Dermis blood vessel endothelial cell (primary cell): ENCODE measurements around the gene KATNBL1. TPM values are rescaled to one million over a fixed set of nuclear protein-coding genes. Genes with fewer than 3 reads are reported as not detected.
"Not testable (repeated sequence)": the region's sequence is repeated elsewhere in the genome, so short reads cannot be mapped to it uniquely, and the experiment has no call there.

Experiments
- DNase-seq: peaks from one replicate; pipeline ENCODE4 v3.0.0; 2010
- total RNA-seq: library from RNA; depleted of rRNA; stranded (reverse); fragments of >200 nt; gene quantifications from 2 replicates; pipeline ENCODE4 v1.2.3, GENCODE V29; 2014

Gene KATNBL1
- total RNA-seq, 1 donor from 2014 or later = 54.8 TPM

DNA sequence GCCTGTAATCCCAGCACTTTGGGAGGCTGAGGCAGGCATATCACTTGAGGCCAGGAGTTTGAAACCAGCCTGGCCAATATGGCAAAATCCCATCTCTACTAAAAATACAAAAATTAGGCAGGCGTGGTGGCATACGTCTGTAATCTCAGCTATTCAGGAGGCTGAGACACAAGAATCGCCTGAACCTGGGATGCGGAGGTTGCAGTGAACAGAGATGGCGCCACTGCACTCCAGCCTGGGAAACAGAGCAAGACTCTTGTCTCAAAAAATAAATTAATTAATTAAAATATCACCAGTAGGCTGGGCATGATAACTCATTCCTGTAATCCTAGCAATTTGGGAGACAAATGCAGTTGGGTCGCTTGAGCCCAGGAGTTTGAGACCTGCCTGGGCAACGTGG, 16.6 kb downstream of the KATNBL1 start:
- DNase-seq = not testable (repeated sequence)

DNA sequence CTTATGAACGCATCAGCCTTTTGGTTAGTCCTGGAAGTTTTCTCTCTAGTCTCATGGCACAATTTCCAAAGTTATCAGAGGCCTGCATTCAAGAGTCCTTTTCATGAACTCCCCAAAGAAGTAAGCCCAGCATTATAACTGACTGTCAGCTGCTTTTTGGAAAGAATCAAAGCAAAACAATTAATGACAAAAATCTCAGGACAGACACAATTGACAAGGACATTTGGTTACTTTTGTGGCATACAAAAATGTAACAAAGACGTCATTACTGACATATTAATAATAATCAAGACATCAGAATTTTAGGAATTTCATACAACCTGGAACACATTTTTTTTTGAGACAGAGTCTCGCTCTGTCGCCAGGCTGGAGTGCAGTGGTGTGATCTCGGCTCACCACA, 21.2 kb downstream of the KATNBL1 start:
- DNase-seq = no peak

DNA sequence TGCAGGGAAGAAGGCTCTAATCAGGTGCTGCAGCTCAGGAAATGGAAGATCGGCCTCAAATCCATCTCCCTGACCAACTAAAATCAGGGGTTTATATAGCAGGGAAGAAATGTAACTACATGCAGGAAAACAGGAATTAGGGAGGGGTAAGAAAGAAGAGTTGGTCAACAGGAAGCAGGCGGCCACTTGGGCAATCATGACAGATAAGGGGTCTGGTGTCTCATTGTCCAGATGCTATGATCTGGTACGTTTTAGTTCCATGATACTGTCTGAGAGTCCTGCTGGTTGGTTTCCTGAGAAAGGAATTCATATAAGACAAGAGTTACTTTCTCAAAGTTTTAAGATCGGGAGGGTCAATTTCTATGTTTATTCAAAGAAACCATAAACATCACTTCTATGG, 24.2 kb downstream of the KATNBL1 start:
- DNase-seq = no peak

DNA sequence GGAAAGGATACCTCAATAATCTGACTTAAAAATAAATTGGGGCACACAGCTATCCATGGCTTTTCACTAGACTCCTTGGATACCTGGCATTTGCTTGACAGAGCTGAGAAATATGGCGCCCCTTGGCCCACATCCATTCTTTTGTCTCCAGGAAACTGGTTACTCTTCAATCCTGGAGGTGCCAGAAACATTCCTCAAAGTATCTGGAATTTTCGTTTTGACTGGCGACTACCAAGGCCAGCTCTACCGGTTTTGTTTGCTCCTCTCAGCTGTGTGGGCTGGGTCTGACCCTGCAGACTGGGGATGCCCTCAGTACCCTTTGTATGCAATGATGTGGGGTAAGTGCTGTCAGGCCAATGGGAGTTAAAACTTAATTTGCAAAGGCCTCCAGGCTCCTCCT, 27.0 kb downstream of the KATNBL1 start:
- peak; percentile 41 for DNase-seq

- no peak for DNase-seq
These were observed 30.7 kb downstream of the KATNBL1 start for GRCh38 chr15:34179234-34179633.

GRCh38 chr15:34165987-34166573, 43.8 kb downstream of the KATNBL1 start:
- DNase-seq = not testable (repeated sequence)

DNA sequence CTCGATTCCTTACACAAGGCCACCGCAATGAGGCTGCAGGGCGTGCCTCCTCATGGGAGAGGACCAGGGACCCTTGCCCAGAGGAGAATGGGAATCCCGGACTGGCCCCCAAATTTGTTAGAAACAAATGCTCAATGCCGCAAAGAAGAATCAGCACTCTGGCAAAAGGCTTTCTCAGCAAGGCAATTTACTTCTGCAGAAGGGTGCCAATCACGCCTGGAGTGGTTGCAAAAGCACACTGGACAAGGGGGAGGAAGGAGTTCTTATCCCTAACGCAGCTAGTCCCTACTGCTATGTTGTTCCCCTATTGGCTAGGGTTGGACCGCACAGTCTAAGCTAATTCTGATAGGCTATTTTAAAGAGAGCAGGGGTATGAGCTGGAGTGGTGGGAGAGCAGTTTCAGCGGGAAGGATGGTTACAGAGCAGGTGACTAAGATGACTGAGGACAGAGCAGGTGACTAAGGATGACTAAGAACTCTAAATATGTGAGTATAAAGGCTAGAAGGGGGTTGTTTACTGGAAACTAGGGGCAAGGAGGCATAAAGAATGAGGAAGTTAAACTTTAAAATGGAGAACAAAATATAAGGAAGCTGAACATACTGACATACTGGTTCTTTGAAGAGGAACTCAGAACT, 48.5 kb downstream of the KATNBL1 start:
- DNase-seq = no peak

DNA sequence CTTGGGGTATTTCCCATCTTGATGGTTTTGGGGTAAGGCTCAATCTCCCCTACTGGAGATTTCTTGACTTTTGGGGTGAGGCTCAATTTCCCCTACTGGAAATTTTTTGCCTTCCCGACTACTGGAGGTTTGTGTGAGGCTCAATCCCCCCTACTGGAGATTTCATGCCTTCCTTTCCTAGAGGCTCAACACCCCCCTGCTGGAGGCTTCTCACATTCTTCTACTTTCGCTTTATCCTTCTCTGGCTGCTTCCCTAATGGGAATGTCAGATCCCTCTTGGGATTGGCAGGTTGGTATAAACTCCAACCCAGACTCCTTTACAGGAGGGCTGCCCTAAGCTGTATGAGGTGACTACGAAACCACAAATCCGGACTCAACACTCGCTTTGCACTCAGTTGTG, 49.2 kb downstream of the KATNBL1 start:
- DNase-seq = no peak

- DNase-seq = no peak
These were observed 51.5 kb downstream of the KATNBL1 start for GRCh38 chr15:34158355-34158754.

GRCh38 chr15:34155859-34156258, 54.0 kb downstream of the KATNBL1 start:
- DNase-seq = no peak

DNA sequence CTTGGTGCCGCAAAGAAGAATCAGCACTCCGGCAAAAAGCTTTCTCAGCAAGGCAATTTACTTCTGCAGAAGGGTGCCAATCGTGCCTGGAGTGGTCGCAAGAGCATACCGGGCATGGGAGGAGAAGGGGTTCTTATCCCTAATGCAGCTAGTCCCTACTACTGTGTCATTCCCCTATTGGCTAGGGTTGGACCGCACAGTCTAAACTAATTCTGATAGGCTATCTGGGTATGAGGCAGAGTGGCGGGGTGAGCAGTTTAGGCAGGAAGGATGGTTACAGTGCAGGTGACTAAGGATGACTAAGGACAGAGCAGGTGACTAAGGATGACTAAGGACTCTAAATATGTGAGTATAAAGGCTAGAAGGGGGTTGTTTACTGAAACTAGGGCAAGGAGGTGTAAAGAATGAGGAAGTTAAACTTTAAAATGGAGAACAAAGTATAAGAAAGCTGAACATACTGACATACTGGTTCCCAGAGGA, 55.1 kb downstream of the KATNBL1 start:
- no peak for DNase-seq

- DNase-seq = peak; percentile 75
These were observed 62.3 kb downstream of the KATNBL1 start for GRCh38 chr15:34147371-34148140.

GRCh38 chr15:34133511-34133910, 76.4 kb downstream of the KATNBL1 start:
- no peak for DNase-seq

- DNase-seq = no peak
These were observed 77.0 kb downstream of the KATNBL1 start for GRCh38 chr15:34132881-34133280.

DNA sequence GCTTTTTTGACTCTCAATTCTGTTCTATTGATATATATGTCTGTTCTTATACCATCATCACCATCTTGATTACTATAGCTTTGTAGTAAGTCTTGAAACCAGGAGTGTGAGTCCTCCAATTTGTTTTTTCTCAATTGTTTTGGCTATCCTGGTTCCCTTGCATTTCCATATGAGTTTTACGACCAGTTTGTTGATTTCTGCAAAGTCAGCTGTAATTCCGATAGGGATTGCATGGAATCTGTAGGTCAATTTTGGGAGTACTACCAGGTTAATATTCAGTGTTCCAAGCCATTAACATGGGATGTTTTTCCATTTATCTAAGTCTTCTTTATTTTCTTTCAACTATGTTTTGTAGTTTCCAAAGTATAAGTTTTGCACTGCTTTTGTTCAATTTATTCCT, 81.0 kb downstream of the KATNBL1 start:
- DNase-seq = no peak

DNA sequence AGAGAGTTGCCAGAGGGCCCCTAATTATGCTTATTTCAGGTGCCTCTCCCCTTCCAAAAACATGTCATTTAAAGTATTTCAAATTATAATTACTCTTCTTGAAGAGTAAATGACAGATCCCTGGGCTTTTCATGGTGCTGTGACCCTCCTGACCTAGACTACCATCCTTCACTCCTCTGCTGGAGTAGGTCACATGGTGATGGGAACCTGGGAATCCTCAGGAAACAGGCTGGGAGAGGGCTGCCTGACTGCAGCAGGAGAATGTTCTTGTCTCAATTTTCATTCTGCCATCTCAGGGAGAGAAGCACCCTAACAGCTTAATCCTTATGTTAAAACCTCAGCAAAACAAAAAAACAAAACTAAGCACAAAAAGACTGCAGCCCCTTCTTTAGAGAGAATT, 83.4 kb downstream of the KATNBL1 start:
- no peak for DNase-seq

DNA sequence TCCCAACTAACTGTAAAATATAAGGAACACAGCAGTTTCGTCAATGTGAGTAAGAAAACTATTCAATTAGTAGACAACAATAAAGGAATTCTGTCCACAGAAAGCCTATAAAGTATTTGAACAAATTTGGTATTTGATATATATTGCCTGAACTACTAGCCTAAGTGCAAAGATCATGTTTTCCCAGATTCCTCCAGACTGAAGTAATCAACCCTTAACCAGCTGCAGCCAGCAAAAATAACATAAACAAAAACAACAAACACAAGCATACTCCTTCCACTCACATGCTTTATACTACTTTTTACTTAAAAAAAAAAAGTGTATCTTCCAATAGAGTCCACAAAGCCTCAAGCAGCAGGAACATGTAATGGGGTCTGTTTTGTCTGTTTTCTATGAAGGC, 84.0 kb downstream of the KATNBL1 start:
- no peak for DNase-seq

- no peak for DNase-seq
These were observed 85.2 kb downstream of the KATNBL1 start for GRCh38 chr15:34124651-34125050.

- peak; percentile 76 for DNase-seq
These were observed 87.1 kb downstream of the KATNBL1 start for GRCh38 chr15:34122771-34123183.

- not testable (repeated sequence) for DNase-seq
These were observed 88.1 kb downstream of the KATNBL1 start for GRCh38 chr15:34121786-34122185.

DNA sequence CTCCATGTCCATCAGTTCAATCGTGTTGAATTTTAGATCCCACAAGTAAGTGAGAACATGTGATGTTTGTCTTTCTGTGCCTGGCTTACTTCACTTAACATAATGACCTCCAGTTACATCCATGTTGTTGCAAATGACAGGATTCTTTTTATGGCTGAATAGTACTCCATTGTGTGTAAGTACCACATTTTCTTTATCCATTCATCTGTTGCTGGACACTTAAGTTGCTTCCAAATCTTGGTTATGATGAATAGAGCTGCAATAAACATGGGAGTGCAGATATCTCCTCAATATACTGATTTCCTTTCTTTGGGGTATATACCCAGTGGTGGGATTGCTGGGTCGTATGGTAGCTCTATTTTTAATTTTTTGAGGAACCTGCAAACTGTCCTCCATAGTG, 89.5 kb downstream of the KATNBL1 start:
- DNase-seq = not testable (repeated sequence)

DNA sequence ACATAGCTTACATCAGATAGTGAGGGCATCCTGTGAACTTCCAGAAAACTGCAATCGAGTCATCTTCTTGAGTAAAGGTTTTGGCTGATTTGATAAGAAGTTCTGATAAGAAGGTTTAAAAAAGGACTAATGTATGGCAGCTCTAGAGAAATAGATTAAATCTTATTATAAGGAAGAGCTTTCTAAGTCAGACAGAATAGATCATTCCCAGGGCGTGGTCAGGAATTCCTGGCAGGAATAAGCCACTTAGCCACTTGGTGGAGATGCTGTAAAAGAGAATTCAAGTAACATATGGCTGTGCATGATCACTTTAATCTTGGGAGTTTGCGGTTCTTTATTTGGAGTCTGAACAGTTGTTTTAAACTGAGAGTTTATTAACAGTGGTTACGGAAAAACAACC, 90.6 kb downstream of the KATNBL1 start:
- DNase-seq = no peak

DNA sequence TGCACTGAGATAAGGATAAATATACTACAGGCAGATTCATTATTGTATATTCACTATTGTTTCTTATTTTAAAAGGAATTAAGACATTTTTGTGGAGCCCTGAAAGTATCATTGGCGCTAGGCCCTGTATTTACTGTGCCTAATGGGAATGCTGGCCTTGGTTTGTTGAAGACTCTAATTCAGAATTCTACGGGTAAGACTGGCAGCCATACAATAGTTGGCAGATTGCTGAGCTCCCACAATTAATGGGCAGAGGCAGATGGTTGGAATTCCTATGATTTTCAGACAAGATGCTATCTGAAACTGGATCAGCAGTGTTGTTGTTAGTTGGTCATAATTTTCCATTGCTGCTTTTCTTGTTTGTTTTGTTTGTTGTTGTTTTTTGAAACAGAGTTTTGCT, 93.3 kb downstream of the KATNBL1 start:
- no peak for DNase-seq

DNA sequence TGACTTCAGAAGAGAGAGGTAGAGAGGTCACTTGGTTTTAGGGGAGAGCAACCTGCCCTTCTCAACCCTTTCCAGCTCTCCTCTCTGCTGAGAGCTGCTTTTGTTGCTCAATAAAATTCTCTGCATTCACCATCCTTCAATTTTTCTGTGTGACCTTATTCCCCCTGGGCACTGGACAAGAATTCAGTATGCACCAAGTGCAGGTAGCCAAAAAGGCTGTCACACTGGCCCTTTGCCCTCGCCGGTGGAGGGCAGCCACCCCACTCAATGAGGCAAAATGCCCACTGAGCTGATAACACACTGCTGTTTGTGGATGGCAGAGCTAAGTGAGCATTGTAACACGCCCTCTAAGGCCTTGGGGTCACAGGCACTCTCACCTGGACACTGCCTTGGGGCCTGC, 95.2 kb downstream of the KATNBL1 start:
- no peak for DNase-seq
